GM18505 (cell line): Measurements from ENCODE around the gene F11.

Source experiments
- ATAC-seq: cut with Tn5 transposase; IDR thresholded peaks from one replicate; pipeline ENCODE4 v1.9.1; 2021; ENCODE audit not compliant: unreplicated experiment
- POLR2A ChIP-seq: IDR thresholded peaks from 4 replicates; pipeline ENCODE4 v1.6.1; 2011; ENCODE audit warnings: borderline replicate concordance; ENCODE audit not compliant: insufficient read depth, insufficient read length; ENCODE audit errors: extremely low read depth

The F11 gene

DNA sequence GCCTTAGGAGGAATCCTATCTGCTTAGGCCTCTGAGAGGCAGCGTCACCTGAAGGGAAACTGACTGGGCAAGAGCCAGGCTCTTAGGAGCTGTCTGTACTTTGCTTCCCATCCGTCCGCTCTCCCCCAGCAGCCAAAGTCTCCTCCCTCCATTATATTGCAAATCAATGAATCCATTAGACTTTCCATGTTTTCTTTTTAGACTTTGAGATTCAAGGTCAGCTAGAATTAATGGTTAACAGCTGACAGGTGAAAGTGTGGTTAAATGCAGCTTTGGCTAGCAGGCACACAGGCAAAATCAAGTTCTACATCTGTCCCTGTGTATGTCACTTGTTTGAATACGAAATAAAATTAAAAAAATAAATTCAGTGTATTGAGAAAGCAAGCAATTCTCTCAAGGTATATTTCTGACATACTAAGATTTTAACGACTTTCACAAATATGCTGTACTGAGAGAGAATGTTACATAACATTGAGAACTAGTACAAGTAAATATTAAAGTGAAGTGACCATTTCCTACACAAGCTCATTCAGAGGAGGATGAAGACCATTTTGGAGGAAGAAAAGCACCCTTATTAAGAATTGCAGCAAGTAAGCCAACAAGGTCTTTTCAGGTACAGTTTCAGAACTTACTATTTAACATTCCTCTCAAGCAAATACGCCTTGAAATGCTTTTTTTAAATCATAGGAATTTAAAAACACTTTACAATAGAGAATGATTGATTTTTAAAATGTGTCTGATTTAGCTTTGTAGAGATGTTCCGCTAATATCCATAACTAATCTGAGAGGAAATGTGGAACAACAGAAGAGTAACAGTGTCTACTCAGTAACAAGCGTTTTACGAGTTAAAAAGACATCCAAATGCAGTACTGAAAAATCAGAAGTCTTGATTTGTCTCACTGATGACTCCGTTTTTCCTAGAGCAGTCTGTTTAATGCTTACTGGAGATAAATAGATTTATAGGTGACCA lies at the start of gene F11:
F11 (plus strand) TSS at position 507 of the 970 bp plus-strand sequence. CDS start 948 bp downstream, outside the sequence.
- ATAC-seq: no peak
- no peak for TF ChIP-seq POLR2A

DNA sequence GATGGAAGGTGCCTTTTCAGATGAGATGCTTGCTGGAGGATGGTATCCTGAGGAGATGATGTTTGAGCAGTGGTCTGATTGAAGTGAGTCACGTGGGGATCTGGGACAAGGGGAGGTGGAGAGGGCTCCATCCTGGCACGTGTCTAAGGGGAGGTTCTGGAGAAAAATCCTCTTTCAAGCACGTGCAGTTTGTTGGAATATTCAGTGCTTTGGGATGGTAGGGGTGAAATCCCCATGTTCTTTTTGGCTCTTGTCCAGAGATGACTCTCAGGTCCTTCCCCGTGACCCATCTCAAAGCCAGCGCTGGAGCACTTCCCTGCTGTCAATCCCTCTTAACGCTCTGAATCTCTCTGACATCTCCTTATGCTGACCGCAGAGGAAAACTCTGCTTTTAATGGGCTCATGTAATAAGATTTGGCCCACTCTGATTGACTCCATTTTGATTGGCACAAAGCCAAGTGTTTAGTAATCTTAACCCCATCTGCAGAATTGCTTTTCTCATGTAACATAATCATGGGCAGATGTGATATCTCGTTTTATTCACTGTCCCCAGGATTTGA lies 49.4 kb upstream of the F11 start:
- no peak for ATAC-seq
- no peak for TF ChIP-seq POLR2A

DNA sequence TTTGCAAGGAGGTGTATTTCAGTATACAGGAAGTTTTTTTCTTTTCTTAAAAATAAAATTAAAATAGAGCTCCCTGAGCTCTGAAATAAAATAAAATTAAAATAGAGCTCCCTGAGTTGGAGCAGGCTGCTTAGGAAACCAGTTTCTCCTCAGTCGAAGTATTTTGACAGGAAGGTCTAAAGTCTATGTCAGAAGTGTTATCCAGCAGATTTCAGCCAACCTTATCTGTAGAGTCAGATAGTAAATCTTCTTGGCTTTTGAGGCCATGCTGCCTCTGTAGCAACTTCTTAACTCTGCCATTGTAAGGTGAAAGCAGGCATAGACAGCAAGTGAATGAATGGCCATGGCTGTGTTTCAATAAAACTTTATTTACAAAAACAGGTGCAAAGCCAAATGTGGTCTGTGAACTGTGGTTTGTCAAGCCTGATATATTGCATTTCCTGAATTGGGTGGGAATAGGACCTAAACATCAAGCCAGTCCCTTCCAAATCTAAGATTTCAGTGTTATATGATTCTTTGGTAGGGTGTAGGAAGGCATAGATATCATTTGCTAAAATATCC lies 48.2 kb upstream of the F11 start:
- ATAC-seq: no peak
- TF ChIP-seq POLR2A: no peak

DNA sequence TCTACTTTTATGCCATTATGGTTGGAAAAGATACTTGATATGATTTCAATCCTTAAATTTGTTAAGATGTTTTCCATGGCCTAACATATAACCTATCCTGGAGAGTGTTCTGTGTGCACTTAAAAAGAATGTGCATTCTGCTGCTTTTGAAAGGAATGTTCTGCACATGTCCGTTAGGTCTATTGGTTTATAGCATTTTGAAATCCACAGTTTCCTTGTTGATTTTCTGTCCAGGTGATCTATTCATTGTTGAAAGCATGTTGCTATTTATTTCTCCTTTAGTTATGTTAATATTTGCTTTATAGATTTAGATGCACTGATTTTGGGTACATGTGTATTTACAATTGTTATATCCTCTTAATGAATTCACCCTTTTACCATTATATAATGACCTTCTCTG lies 44.4 kb upstream of the F11 start:
- no peak for ATAC-seq
- no peak for TF ChIP-seq POLR2A

DNA sequence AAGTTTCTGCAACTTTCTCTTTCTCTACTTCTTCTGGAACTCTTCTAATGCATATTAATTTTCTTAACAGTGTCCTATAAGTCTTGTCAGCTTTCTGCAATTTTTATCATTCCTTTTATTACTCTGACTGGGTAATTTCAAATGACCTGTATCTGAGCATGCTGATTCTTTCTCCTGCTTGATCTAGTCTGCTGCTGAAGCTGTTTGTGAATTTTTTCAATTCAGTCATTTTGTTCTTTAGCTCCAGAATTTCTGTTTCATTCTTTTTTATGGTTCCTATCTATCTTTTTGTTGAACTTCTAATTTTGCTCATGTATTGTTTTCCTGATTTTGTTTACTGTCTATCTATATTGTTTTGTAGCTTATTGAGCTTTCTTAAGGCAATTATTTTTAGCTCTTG lies 40.1 kb upstream of the F11 start:
- no peak for ATAC-seq
- TF ChIP-seq POLR2A: no peak

DNA sequence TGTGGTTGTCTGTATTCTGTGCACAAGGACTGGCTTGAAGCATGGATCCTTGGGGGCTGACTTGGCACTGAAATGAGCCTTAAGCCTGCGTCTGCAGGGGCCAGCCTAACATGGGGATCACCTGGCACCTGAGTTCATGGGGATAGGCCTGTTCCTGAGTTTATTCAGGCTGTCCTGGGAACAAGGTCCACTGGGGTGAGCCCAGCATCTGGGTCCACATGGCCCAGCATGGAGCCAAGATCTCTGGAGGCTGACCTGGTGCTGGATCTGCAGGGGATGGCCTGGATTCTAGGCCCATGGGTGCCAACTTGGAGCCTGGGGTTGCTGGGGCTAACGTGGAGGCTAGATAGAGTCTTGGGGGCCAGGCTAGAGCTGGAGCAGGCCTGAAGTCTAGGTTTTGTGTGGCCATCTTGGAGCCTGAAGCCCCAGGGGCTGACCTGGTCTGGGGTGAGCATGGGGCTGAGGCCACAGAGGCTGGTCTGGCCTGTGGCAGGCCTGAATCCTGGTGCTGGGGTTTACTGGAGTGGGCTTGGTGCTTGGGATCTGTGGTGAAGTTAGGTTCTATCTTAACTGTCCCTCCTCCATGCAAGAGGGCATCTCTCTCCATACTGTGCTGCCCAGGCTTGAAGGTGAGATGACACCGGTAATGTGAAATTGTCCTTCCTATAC lies 39.3 kb upstream of the F11 start:
- ATAC-seq: no peak
- no peak for TF ChIP-seq POLR2A

DNA sequence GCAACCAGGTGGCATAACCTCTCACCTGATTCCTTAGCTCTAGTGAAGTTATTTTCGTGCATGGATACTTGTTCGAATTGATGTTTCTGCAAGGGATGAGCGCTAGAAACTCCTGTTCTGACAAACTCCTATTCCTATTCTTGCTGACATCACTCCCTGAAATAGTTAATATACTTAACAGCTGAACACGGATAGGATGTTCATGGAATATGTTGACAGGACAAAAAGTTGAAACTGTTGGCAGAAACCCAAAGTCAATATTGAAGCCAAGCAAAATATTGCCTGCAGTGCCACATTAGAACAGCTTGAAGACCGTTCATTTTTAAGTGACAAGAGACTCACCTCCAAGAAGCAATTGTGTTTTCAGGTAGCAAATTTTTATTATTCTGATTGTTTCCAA lies 38.8 kb upstream of the F11 start, which contains the start of gene KLKB1:
KLKB1 (plus strand) TSS at position 287 of the 400 bp plus-strand sequence. CDS start 689 bp downstream, outside the sequence.
- no peak for TF ChIP-seq POLR2A
- no peak for ATAC-seq

DNA sequence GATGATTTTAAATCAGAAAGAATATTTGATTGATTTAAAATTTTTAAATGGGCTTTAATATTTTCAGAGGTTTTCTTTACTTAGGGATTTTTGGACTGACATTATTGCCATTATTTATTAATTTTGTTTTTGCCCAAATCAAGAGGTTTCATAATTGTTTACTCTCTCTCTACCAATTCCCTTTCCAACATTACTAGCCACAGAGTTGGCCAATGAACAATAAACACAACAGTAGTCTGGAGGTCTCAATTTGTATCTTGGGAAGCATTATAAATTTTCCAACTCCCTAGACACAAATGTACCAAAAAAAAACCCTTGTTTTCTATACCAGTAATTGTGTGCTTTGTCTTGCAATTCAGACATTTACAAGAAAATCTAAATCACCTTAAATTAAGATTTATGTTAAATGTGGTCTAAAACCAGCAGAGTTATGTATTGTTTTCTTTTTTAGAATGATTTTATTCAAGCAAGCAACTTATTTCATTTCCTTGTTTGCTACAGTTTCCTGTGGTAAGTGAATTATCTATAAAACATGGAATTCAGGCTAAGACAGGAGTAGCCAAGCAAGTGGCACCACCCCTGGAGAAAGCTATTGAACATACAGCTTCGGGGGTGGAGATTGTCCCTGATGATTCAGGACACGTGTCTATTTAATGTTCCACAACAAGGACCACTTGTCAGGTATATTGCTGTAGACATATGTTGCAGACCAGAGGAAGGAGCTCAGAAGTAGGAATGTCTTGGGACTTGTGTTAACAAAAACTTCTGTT lies 38.1 kb upstream of the F11 start:
- no peak for TF ChIP-seq POLR2A
- ATAC-seq: no peak

DNA sequence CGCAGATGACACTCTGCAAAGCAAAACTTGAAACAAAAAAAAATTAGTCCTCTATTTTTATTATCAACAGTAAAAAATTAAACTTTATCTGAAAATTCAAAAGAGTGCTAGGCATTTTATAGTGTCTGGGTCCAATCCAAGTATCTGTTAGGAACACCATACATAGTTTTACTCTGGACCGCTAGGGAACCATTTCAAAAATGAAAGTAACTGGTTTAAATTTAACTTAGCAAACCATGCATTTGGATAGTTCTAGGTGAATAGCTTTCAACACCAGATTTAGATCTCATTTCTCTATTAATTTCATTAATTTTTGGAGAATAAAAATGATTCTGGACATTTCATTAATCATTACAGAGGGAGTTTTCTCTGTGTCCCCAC lies 37.5 kb upstream of the F11 start:
- TF ChIP-seq POLR2A: no peak
- no peak for ATAC-seq

DNA sequence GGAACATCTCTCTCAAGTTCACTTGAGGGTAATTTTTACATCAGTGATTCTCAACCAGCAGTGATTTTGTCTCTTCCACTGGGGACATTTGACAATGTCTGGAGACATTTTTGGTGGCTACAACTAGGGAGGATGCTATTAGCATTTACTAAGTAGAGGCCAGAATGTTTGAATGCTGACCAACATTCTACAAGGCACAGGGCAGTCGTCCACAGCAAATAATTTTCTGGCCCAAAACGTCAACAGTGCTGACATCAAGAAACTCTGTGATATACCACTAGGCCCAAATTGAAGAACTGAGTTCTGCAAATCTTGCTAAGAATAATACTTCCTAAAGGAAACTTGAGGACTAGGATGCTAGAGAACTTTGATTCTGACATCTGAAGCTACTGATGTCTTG lies 31.6 kb upstream of the F11 start:
- no peak for TF ChIP-seq POLR2A
- ATAC-seq: no peak

DNA sequence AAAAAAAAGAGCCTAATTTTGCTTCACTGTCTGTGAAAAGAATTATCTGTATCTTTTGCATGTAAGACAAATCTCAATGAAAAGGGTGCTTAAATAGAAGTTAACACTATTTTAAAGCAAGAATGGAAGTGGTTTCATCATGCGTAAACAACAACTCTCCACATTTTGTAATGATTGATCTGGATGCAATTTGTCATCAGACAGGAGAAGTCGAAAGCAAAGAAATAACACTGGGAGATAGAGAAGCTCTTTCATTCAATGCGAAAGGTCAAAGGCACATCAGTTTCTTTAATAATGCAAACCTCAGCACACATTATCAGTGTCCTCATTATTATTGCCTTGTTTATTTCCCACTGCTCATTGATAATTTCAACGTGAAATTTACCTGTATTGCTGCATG lies 29.9 kb upstream of the F11 start:
- TF ChIP-seq POLR2A: no peak
- no peak for ATAC-seq

DNA sequence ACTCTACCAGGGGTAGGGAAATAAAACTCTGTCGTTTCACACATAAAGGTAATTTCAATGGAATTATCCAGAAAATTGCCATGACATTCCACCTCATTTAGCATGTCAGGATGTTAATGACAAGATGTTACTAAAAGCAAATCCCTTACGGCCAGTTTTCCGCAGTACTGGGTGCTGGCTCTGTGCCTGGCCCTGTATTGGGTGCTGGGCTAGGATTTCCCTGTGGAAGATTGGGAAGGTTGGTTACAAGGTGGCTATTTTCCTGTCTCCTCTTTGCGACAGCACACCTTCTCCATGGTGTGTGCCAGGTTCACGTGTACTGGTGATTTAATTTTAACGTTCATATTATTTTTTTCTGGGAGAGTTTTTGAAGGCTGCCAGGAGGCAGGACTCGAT lies 25.5 kb upstream of the F11 start:
- no peak for ATAC-seq
- no peak for TF ChIP-seq POLR2A
